Activated CD8-positive, alpha-beta memory T cell treated with anti-CD3 and anti-CD28 coated beads, Interleukin-2, amount 50 U/mL, for 4 hours (primary cell): Measurements from ENCODE around the gene C12orf57.
A peak's percentile ranks its signal among the peaks of the same experiment; 100 is the strongest.

ENCODE experiments used
- DNase-seq: peaks from one replicate; pipeline ENCODE4 v3.0.0-alpha.2; 2020

The C12orf57 gene

GRCh38 chr12:6919588-6919987, 24.2 kb upstream of the C12orf57 start:
- no peak for DNase-seq

- no peak for DNase-seq
These were observed 22.3 kb upstream of the C12orf57 start for GRCh38 chr12:6921539-6921938.

- no peak for DNase-seq
These were observed 21.6 kb upstream of the C12orf57 start for GRCh38 chr12:6921996-6922946.

- no peak for DNase-seq
These were observed 20.7 kb upstream of the C12orf57 start for GRCh38 chr12:6923003-6923732.

- no peak for DNase-seq
These were observed 20.0 kb upstream of the C12orf57 start for GRCh38 chr12:6923851-6924250.

GRCh38 chr12:6925239-6925539, 18.6 kb upstream of the C12orf57 start:
- no peak for DNase-seq

- DNase-seq = no peak
These were observed 18.1 kb upstream of the C12orf57 start for GRCh38 chr12:6925540-6926279.

- DNase-seq = peak; percentile 51
These were observed 16.3 kb upstream of the C12orf57 start, which contains the start of gene ATN1 for GRCh38 chr12:6927379-6928021. TSS of gene ATN1 (plus strand) at chr12:6927959. CDS start at chr12:6934002, 6,043 bp downstream.

GRCh38 chr12:6928022-6928702, 15.7 kb upstream of the C12orf57 start:
- no peak for DNase-seq

GRCh38 chr12:6928703-6929407, 15.0 kb upstream of the C12orf57 start:
- DNase-seq = no peak

- DNase-seq = no peak
These were observed 14.1 kb upstream of the C12orf57 start for GRCh38 chr12:6929466-6930452.

- DNase-seq = no peak
These were observed 11.1 kb upstream of the C12orf57 start for GRCh38 chr12:6932766-6933165.

GRCh38 chr12:6934110-6934509, 9.7 kb upstream of the C12orf57 start:
- no peak for DNase-seq

- DNase-seq = peak; percentile 18
These were observed 8.2 kb upstream of the C12orf57 start for GRCh38 chr12:6935371-6936193.

- DNase-seq = no peak
These were observed 7.6 kb upstream of the C12orf57 start for GRCh38 chr12:6936194-6936635.

- peak; percentile 72 for DNase-seq
These were observed 7.0 kb upstream of the C12orf57 start for GRCh38 chr12:6936636-6937480.

- DNase-seq = peak; percentile 91
These were observed 6.1 kb upstream of the C12orf57 start for GRCh38 chr12:6937481-6938352.
